HG03025 (cell line): Measurements from ENCODE around the gene ARL5B.

Experiments used
- ATAC-seq: cut with Tn5 transposase; IDR thresholded peaks from one replicate; pipeline ENCODE4 v1.9.1; 2021; ENCODE audit warnings: mild to moderate bottlenecking, moderate library complexity; ENCODE audit not compliant: unreplicated experiment, low FRiP score

Gene ARL5B

GRCh38 chr10:18658271-18659124 lies 733 bp upstream of the ARL5B start:
- peak; percentile 3 for ATAC-seq

GRCh38 chr10:18659819-18660535 lies 746 bp downstream of the ARL5B start:
- ATAC-seq = peak; percentile 17

GRCh38 chr10:18660816-18661431 lies 1.7 kb downstream of the ARL5B start:
- no peak for ATAC-seq

GRCh38 chr10:18664841-18665478 lies 5.7 kb downstream of the ARL5B start:
- ATAC-seq = no peak

- no peak for ATAC-seq
These were observed 6.8 kb downstream of the ARL5B start for GRCh38 chr10:18665815-18666558.

GRCh38 chr10:18666810-18667209 lies 7.6 kb downstream of the ARL5B start:
- ATAC-seq = no peak

- no peak for ATAC-seq
These were observed 8.8 kb downstream of the ARL5B start for GRCh38 chr10:18668026-18668425.

- ATAC-seq = no peak
These were observed 16.0 kb downstream of the ARL5B start for GRCh38 chr10:18675086-18675801.

- ATAC-seq = no peak
These were observed 21.5 kb downstream of the ARL5B start for GRCh38 chr10:18680754-18681153.

- no peak for ATAC-seq
These were observed 22.1 kb downstream of the ARL5B start for GRCh38 chr10:18681366-18681765.

GRCh38 chr10:18681971-18682411 lies 22.8 kb downstream of the ARL5B start:
- ATAC-seq = no peak

GRCh38 chr10:18683427-18683826 lies 24.2 kb downstream of the ARL5B start:
- no peak for ATAC-seq

GRCh38 chr10:18684416-18684815 lies 25.2 kb downstream of the ARL5B start:
- ATAC-seq = no peak

GRCh38 chr10:18684953-18685352 lies 25.7 kb downstream of the ARL5B start:
- no peak for ATAC-seq

GRCh38 chr10:18685555-18685954 lies 26.3 kb downstream of the ARL5B start:
- ATAC-seq = no peak

GRCh38 chr10:18687195-18687594 lies 28.0 kb downstream of the ARL5B start:
- no peak for ATAC-seq

GRCh38 chr10:18687706-18688105 lies 28.5 kb downstream of the ARL5B start:
- ATAC-seq = no peak

GRCh38 chr10:18689498-18689897 lies 30.3 kb downstream of the ARL5B start:
- no peak for ATAC-seq

GRCh38 chr10:18690541-18690940 lies 31.3 kb downstream of the ARL5B start:
- no peak for ATAC-seq
